HCT116 (cell line): ENCODE measurements around the gene EIPR1.

ENCODE experiments used
- POLR2A ChIP-seq: IDR thresholded peaks from 2 replicates; pipeline ENCODE4 v1.7.0; 2011; ENCODE audit warnings: borderline replicate concordance; ENCODE audit not compliant: insufficient read depth, insufficient read length; ENCODE audit errors: extremely low read depth
- SRF ChIP-seq: IDR thresholded peaks from 2 replicates; pipeline ENCODE4 v1.6.1; 2012; ENCODE audit warnings: low read depth
- ZFX ChIP-seq: fragments of 450-650 bp; IDR thresholded peaks from 2 replicates; pipeline ENCODE4 v1.6.1; 2017
- TF ChIP-seq, protein P1 (sequence below), 3 experiments: fragments of 200-600 bp in 1 of 3; sonication (generic) in 1 of 3; IDR thresholded peaks in 2 of 3; conservative IDR thresholded peaks in 1 of 3; 2 replicates each; pipeline ENCODE4 v1.5.1; 2012 to 2017; ENCODE audit warnings: low read depth in 2 of 3, low read length in 2 of 3, antibody characterized with exemption in 1 of 3, borderline replicate concordance in 1 of 3, control low read depth in 1 of 3, mild to moderate bottlenecking in 1 of 3, mixed read lengths in 1 of 3, mixed run types in 1 of 3, moderate library complexity in 1 of 3; ENCODE audit not compliant: insufficient read depth in 1 of 3

DNA sequence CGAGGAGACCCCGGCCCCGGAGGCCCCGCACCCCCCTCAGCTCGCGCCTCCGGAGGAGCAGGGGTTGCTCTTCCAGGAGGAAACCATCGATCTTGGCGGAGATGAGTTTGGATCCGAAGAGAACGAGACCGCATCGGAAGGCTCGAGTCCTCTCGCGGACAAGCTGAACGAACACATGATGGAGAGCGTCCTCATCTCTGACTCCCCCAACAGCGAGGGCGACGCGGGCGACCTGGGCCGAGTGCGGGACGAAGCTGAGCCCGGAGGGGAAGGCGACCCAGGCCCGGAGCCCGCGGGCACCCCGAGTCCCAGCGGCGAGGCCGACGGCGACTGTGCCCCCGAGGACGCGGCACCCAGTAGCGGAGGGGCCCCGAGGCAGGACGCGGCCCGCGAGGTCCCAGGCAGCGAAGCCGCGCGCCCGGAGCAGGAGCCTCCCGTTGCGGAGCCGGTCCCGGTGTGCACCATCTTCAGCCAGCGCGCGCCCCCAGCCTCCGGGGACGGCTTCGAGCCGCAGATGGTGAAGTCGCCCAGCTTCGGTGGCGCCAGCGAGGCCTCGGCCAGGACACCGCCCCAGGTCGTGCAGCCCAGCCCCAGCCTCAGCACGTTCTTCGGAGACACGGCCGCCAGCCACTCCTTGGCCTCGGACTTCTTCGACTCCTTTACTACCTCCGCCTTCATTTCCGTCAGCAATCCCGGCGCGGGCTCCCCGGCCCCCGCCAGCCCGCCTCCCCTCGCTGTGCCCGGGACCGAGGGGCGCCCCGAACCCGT, 10.2 kb upstream of the EIPR1 start:
- TF ChIP-seq POLR2A: no peak
- no peak for TF ChIP-seq SRF
- TF ChIP-seq, protein P1, sequence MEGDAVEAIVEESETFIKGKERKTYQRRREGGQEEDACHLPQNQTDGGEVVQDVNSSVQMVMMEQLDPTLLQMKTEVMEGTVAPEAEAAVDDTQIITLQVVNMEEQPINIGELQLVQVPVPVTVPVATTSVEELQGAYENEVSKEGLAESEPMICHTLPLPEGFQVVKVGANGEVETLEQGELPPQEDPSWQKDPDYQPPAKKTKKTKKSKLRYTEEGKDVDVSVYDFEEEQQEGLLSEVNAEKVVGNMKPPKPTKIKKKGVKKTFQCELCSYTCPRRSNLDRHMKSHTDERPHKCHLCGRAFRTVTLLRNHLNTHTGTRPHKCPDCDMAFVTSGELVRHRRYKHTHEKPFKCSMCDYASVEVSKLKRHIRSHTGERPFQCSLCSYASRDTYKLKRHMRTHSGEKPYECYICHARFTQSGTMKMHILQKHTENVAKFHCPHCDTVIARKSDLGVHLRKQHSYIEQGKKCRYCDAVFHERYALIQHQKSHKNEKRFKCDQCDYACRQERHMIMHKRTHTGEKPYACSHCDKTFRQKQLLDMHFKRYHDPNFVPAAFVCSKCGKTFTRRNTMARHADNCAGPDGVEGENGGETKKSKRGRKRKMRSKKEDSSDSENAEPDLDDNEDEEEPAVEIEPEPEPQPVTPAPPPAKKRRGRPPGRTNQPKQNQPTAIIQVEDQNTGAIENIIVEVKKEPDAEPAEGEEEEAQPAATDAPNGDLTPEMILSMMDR (IDR thresholded peaks at IDR 0.05 in 2 of 3, conservative IDR thresholded peaks at IDR 0.05 in 1 of 3; ENCODE audit: borderline replicate concordance in 1 of 3, insufficient read depth in 1 of 3, low read depth in 2 of 3, low read length in 2 of 3): no peak
- TF ChIP-seq ZFX: no peak
